NCI-H1417 treated with DMSO at 0.1 percent for 48 hours (cell line): Measurements from ENCODE around the gene HDDC3.
"Not testable (repeated sequence)": the region's sequence is repeated elsewhere in the genome, so short reads cannot be mapped to it uniquely, and the experiment has no call there.

ENCODE experiments used
- DNase-seq: peaks from one replicate; lab custom pipeline; 2025; lab: John Stamatoyannopoulos, UW

HDDC3 gene

DNA sequence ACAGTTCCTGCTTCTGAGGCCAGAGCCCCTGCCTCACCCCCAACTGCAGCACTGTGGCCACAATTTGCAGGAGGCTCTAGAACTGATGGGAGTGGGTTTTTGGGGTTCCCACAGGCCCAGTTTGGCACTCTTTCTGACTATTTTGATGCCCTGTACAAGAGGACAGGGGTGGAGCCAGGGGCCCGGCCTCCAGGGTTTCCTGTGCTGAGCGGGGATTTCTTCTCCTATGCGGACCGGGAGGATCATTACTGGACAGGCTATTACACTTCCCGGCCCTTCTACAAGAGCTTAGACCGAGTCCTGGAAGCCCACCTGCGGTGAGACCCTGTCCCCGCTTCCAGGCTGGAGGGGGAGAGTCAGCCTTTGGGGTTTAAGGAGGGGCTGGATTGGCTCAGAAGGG, 22.4 kb downstream of the HDDC3 start:
- DNase-seq: no peak

DNA sequence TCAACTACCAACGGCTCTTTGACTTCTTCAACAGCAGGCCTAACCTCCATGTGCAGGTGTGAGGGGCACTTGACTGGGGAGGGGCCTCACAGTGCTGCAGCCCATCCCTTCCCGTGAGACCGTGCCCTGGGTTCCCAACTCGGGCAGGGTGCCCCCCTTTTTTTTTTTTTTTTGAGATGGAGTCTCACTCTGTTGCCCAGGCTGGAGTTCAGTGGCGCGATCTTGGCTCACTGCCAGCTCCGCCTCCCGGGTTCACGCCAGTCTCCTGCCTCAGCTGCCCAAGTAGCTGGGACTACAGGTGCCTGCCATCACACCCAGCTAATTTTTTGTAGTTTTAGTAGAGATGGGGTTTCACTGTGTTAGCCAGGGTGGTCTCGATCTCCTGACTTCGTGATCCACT, 22.9 kb downstream of the HDDC3 start:
- DNase-seq: not testable (repeated sequence)

- no peak for DNase-seq
Observed at GRCh38 chr15:90907838-90908507, 24.4 kb downstream of the HDDC3 start.

GRCh38 chr15:90907051-90907660, 25.2 kb downstream of the HDDC3 start:
- DNase-seq: no peak

DNA sequence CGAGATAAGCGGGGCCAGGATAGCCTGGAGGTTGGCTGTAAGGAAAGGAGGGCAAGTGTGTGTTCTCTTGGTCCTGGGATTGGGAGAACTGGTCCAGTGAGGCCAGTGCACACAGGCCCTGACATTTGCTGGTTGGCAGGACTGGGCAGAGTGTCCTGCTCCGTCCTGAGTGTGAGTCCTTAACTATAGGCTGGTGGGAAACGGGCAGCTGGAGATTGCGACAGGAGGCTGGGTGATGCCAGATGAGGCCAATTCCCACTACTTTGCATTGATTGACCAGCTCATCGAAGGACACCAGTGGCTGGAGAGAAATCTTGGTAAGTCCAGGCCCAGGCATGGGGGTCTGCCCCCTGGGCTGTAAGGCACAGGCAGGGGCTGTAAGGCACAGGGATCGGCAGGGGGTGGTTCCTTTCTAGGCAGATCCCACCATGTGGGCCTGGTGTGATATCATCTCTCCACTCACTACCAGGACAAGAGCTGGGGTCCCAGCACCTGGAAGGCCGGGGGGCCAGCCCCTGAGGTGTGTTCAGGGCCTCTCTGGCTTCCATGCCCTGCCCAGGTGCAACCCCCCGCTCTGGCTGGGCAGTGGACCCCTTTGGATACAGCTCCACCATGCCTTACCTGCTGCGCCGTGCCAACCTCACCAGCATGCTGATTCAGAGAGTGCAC, 26.0 kb downstream of the HDDC3 start:
- DNase-seq: no peak

GRCh38 chr15:90905306-90906180, 26.8 kb downstream of the HDDC3 start:
- DNase-seq: no peak

DNA sequence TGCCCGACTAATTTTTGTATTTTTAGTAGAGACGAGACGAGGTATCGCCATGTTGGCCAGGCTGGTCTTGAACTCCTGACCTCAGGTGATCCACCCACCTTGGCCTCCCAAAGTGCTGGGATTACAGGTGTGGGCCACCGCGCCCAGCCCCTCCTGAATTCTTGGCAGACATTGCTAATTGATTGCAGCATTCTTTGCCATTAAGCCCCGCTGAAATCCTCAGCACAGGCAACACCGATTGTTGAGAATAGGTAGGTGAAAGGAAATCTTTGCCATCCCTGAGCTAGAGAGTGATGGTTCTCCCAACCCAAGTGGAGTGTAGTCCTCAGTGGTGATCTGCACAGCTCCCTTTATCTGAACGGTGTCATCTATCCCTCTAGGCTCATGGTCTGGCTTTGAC, 27.6 kb downstream of the HDDC3 start:
- no peak for DNase-seq

DNA sequence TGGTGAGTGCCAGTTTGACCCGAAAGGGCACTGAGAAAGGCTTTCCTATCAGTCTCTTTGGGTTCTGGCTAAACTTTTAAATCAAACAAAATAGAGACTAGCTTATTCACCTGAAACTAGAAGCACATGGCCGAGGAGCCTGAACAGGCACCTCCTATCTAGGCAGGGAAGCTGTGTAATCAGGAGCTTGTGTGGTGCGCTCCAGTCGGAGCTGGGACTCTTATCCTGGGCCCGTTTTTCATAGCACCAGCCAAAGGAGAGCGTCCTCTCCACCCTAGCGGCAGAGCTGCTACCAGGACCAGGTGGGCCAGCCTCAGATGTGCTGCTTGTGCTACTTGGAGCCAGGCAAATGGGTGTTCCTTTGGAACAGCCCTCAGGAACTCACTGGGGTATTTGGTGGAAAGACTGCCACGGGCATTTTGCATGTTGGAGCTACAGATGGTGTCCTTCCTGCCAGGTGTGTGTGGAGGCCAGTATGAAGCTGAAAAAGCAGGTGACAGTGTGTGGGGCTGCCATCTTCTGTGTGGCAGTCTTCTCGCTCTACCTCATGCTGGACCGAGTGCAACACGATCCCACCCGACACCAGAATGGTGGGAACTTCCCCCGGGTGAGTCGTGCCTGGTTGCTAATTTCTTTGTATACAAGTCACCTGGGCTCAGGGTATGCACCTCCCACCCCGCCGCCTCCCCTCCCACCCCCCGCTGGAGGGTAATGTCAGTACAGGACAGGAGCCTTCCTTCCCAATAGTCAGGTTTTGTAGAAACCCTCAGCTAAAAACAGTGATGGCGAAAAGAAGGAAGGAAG, 28.4 kb downstream of the HDDC3 start:
- no peak for DNase-seq

DNA sequence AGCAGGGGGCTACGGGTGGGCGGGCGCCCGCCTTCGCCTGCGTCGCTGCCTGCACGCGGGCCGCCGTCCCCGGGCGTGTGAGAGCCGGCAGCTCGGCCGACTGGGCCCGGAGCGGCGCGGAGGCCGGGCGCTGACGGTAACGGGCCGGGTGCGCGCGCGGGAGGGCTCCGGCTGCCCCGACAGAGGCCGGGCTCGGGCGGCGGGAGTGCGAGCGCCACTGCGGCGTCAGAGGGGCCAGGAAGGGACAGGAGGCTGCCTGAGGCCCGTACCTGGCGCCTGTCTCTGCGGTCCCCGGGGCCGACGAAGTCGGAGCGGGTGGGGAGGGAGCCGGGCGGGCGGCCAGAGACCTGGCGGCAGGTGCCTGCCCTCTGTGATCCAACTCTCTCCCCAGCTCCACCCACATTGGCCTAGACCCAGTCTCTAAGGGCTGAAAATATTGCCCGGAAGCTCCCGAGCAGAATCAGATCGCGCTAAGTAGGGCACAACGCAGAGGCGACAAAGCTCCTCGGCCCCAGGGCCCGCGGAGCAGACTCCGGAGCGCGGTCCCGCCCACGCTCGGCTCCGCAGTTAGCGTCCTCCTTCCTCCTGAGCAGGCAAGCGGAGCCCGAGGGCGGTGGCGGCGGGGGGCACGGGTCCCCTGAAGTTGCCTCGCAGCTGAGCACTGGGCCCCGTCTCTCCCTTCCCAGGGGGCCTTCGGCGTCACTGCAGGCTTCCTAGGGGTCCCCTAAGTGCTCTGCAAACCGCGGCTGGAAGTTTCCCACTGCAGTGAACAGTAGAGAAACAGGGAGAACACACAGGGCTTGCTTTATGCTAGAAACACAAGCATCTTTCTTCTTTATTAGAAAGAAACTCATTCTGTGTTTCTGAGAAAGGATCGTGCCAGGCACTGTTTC, 29.3 kb downstream of the HDDC3 start, which contains the start of gene MAN2A2:
Gene MAN2A2, plus strand, starts transcription at position 463 of the 893 bp plus-strand sequence. CDS start 906 bp downstream, outside the sequence.
- peak; percentile 19 for DNase-seq

- DNase-seq: peak; percentile 36
Observed at GRCh38 chr15:90902040-90902839, 30.1 kb downstream of the HDDC3 start.

DNA sequence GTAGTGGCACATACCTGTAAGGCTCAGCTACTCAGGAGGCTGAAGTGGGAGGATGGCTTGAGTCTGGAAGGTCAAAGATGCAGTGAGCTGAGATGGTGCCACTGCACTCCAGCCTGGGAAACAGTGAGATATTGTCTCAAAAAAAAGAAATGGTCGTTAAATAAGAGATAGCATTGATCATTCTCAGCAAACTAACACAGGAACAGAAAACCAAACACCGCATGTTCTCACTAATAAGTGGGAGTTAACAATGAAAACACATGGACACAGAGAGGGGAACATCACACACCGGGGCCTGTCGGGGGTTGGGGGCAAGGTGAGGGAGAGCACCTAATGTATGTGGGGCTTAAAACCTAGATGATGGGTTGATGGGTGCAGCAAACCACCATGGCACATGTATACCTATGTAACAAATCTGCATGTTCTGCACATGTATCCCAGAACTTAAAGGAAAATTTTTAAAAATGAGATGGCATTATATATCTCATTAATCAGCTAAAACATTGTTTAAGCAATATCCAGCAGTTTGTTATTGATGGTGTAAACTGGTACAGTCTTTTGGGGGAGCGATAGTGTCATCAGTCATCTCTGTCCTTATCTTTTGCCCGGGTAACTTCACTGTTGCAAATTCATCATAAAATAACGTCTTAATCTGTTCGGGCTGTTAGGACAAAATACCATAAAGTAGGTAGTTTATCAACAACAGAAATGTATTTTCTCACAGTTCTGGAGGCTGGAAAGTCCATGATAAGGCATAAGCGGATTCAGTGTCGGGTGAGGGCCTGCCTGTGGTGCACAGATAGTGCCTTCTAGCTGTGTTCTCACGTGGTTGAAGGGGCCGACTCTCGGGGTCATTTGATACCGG, 30.9 kb downstream of the HDDC3 start:
- no peak for DNase-seq

GRCh38 chr15:90897131-90897655, 35.2 kb downstream of the HDDC3 start:
- DNase-seq: not testable (repeated sequence)

DNA sequence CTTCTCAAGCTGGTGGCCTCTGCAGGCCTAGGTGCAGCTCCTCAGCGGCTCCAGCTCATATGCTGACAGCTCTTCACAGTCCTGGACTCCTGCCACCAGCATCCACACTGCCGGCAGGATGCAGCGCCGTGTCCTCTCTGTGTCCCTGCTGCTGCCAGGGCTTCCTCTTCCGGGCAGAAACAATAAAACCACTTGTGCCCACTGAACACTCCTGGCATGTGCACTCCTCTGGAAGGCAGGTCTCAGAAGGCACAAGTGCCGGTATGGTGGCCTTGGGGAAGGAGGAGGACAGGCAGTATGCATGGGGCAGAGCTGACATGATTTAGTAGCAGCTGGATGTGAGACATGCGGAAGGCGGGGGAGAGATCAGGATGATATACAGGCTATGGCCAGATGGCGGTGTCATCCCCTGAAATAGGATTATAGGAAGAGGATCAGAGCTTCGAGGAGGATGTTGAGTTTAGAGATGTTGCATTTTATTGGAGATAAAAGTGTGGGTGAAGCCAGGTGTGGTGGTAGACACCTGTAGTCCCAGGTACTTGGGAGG, 36.7 kb downstream of the HDDC3 start:
- no peak for DNase-seq

GRCh38 chr15:90893175-90894090, 38.9 kb downstream of the HDDC3 start:
- no peak for DNase-seq

GRCh38 chr15:90892498-90893174, 39.7 kb downstream of the HDDC3 start:
- DNase-seq: no peak

DNA sequence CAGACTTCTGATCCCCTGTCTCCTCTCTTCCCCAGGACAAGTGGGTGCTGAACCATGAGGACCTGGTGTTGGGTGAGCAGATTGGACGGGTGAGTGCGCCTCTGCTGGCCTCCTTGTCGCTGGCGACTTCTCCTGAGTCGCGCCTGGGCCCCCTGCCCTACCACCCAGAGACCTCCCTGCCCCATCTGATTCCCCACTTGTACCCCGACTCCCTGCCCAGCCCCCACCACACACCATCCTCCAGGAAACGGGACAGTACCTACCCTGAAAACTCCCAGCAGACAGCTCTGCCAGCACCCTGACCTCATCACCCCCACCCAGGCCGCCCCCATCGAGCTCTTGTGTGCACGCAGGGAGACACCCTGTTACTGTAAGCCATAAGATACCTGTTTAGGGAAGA, 40.3 kb downstream of the HDDC3 start:
- no peak for DNase-seq
